Measurements from ENCODE around the gene IFT43.
"Not testable (repeated sequence)": the region's sequence is repeated elsewhere in the genome, so short reads cannot be mapped to it uniquely, and the experiment has no call there.

IFT43 gene

DNA sequence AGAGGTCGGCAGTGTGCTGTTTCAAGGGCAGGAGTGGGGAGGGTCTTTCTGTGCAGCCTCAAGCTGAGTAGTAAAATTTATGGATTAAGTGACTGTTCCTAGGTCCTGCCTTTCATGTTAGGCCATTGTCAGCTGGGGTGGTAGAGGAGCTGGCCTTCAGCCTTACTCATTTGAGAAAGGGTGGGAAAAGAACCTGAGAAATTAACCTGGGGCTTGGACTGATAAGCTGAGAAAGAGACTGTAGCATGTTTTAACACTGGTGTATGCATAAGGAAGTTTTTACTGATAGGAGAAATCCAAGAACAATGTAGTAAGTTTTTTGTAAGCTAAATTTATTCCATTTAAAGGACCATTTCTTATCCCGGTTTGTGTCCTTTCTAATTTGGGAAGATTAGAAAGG is 20.7 kb downstream of the IFT43 start:
- Histone ChIP-seq H3K4me2 (ENCODE audit: low read depth, low read length) (no peak overlapping the region), H3K9me2 (replicated peaks; ENCODE audit: insufficient read depth, low read length) (no peaks in the 10 kb centered on the region), H4K20me1 (ENCODE audit: insufficient read depth, low read length) (no peaks in the 10 kb centered on the region), H3F3A (ENCODE audit: insufficient read depth, low read length) (no peaks in the 10 kb centered on the region), H3K36me3 (replicated peaks; ENCODE audit: insufficient read depth, low read length) (no peaks in the 10 kb centered on the region), H3K9ac (ENCODE audit: low read length) (no peak overlapping the region), H3K4me1 (ENCODE audit: low read length) (no peaks in the 10 kb centered on the region), H3K27me3 (replicated peaks; ENCODE audit: insufficient read depth, low read length) (no peaks in the 10 kb centered on the region), H3K9me3 (replicated peaks; ENCODE audit: insufficient read depth, low read length) (no peaks in the 10 kb centered on the region), H3K79me2 (ENCODE audit: low read length) (no peaks in the 10 kb centered on the region), H3K27ac (ENCODE audit: low read length) (no peak overlapping the region), H2AFZ (ENCODE audit: low read length) (no peak overlapping the region), H3K4me3 (ENCODE audit: low read length) (no peak overlapping the region)
- TF ChIP-seq EZH2 (optimal IDR thresholded peaks at IDR 0.05; ENCODE audit: low read depth, low read length) = no peak
- no peak for TF ChIP-seq EZH2phosphoT487 (IDR thresholded peaks at IDR 0.05; ENCODE audit: low read length)
- TF ChIP-seq, protein P1, sequence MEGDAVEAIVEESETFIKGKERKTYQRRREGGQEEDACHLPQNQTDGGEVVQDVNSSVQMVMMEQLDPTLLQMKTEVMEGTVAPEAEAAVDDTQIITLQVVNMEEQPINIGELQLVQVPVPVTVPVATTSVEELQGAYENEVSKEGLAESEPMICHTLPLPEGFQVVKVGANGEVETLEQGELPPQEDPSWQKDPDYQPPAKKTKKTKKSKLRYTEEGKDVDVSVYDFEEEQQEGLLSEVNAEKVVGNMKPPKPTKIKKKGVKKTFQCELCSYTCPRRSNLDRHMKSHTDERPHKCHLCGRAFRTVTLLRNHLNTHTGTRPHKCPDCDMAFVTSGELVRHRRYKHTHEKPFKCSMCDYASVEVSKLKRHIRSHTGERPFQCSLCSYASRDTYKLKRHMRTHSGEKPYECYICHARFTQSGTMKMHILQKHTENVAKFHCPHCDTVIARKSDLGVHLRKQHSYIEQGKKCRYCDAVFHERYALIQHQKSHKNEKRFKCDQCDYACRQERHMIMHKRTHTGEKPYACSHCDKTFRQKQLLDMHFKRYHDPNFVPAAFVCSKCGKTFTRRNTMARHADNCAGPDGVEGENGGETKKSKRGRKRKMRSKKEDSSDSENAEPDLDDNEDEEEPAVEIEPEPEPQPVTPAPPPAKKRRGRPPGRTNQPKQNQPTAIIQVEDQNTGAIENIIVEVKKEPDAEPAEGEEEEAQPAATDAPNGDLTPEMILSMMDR (IDR thresholded peaks at IDR 0.05; ENCODE audit: low read length) = no peak
- DNase-seq = no peak

DNA sequence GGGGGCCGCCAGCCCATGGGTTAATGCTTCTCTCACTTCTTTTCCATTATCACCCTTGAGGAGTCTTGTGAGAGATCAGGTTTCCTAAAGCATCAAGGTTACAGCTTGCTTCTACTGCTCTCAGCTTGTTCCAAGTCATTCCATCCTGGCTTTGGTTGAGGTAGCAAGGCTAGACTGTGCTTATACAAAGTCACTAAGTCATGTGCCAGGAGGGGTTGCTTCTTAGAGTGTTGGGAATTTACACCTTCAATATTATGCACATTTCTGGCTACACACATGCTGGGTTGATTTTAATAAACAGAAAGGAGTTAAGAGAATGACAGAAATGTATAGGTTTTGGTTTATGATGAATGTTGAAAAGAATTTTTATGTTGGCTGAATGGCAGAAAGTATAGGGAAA is 21.8 kb downstream of the IFT43 start:
- no peaks in the 10 kb centered on the region for H3K36me3 ChIP-seq (replicated peaks; ENCODE audit: insufficient read depth, low read length)
- no peak for TF ChIP-seq EZH2 (optimal IDR thresholded peaks at IDR 0.05; ENCODE audit: low read depth, low read length)
- no peak for TF ChIP-seq EZH2phosphoT487 (IDR thresholded peaks at IDR 0.05; ENCODE audit: low read length)
- TF ChIP-seq, protein P1 (IDR thresholded peaks at IDR 0.05; ENCODE audit: low read length) = no peak

DNA sequence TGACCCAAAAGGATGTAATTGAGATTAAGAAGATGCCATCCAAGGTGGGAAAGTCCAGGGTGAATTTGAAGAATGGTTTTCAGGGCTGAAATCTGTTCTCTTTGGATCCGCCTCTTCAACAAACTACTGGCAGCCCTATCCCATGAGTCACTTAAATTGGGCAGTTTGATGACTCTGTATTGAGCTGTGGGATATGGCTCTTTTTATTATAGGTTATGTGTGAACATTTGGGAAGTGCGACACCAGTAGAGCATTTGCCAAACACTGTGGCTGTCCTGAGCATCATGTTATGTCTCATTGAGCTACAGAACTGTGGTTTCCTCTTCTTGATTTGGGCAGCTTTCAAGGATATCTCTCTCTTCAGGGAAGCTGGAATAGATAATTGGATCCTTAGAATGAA is 22.3 kb downstream of the IFT43 start:
- Histone ChIP-seq H3K4me2 (ENCODE audit: low read depth, low read length) (no peak overlapping the region), H3K4me3 (ENCODE audit: low read length) (no peak overlapping the region), H3F3A (ENCODE audit: insufficient read depth, low read length) (no peaks in the 10 kb centered on the region), H3K27ac (ENCODE audit: low read length) (no peak overlapping the region), H3K79me2 (ENCODE audit: low read length) (no peaks in the 10 kb centered on the region), H3K9ac (ENCODE audit: low read length) (no peak overlapping the region), H3K9me3 (replicated peaks; ENCODE audit: insufficient read depth, low read length) (no peaks in the 10 kb centered on the region), H3K27me3 (replicated peaks; ENCODE audit: insufficient read depth, low read length) (no peaks in the 10 kb centered on the region), H2AFZ (ENCODE audit: low read length) (no peak overlapping the region), H3K9me2 (replicated peaks; ENCODE audit: insufficient read depth, low read length) (no peaks in the 10 kb centered on the region), H3K36me3 (replicated peaks; ENCODE audit: insufficient read depth, low read length) (no peaks in the 10 kb centered on the region), H4K20me1 (ENCODE audit: insufficient read depth, low read length) (no peaks in the 10 kb centered on the region), H3K4me1 (ENCODE audit: low read length) (no peaks in the 10 kb centered on the region)
- TF ChIP-seq, protein P1 (IDR thresholded peaks at IDR 0.05; ENCODE audit: low read length) = no peak
- no peak for DNase-seq

More for the DNA sequence above, 21.8 kb downstream of the IFT43 start:
- Histone ChIP-seq H2AFZ (ENCODE audit: low read length) (no peak overlapping the region), H3K27me3 (replicated peaks; ENCODE audit: insufficient read depth, low read length) (no peaks in the 10 kb centered on the region), H3K4me1 (ENCODE audit: low read length) (no peaks in the 10 kb centered on the region), H4K20me1 (ENCODE audit: insufficient read depth, low read length) (no peaks in the 10 kb centered on the region), H3K9me2 (replicated peaks; ENCODE audit: insufficient read depth, low read length) (no peaks in the 10 kb centered on the region), H3K27ac (ENCODE audit: low read length) (no peak overlapping the region), H3K9ac (ENCODE audit: low read length) (no peak overlapping the region), H3K9me3 (replicated peaks; ENCODE audit: insufficient read depth, low read length) (no peaks in the 10 kb centered on the region), H3K4me2 (ENCODE audit: low read depth, low read length) (no peak overlapping the region), H3K79me2 (ENCODE audit: low read length) (no peaks in the 10 kb centered on the region), H3K4me3 (ENCODE audit: low read length) (no peak overlapping the region), H3F3A (ENCODE audit: insufficient read depth, low read length) (no peaks in the 10 kb centered on the region)
- no peak for DNase-seq

DNA sequence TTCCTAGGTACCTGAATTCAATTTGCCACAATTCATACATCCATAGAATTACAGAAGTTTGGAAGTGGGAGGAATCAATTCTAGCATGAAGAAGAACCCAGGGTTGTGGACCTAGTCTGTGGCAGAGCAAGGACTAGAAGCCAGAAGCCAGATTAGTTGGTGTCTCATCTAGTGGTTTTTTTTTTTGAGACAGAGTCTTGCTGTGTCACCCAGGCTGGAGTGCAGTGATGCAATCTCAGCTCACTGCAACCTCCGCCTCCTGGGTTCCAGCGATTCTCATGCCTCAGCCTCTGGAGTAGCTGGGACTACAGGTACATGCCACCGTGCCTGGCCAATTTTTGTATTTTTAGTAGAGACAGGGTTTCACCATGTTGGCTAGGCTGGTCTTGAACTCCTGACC is 24.1 kb downstream of the IFT43 start:
- not testable (repeated sequence) for H3K4me3 ChIP-seq (ENCODE audit: low read length); DNase-seq; H3F3A ChIP-seq (ENCODE audit: insufficient read depth, low read length); H3K27ac ChIP-seq (ENCODE audit: low read length); H3K9me2 ChIP-seq (replicated peaks; ENCODE audit: insufficient read depth, low read length); H3K4me2 ChIP-seq (ENCODE audit: low read depth, low read length); H3K79me2 ChIP-seq (ENCODE audit: low read length); H4K20me1 ChIP-seq (ENCODE audit: insufficient read depth, low read length); H3K9me3 ChIP-seq (replicated peaks; ENCODE audit: insufficient read depth, low read length); H3K9ac ChIP-seq (ENCODE audit: low read length); H2AFZ ChIP-seq (ENCODE audit: low read length); H3K4me1 ChIP-seq (ENCODE audit: low read length); H3K36me3 ChIP-seq (replicated peaks; ENCODE audit: insufficient read depth, low read length); H3K27me3 ChIP-seq (replicated peaks; ENCODE audit: insufficient read depth, low read length)

Measured in MM.1S (cell line).